Ramos (cell line): Measurements from ENCODE around the gene NFU1.

Experiments
- in situ Hi-C: fragments of 300-500 bp; cut with MboI; formaldehyde crosslinking; loops from one replicate; pipeline ENCODE4 v1.14.3; 2022; ENCODE audit warnings: low sequenced_read_pairs; ENCODE audit not compliant: unreplicated experiment

The NFU1 gene

DNA sequence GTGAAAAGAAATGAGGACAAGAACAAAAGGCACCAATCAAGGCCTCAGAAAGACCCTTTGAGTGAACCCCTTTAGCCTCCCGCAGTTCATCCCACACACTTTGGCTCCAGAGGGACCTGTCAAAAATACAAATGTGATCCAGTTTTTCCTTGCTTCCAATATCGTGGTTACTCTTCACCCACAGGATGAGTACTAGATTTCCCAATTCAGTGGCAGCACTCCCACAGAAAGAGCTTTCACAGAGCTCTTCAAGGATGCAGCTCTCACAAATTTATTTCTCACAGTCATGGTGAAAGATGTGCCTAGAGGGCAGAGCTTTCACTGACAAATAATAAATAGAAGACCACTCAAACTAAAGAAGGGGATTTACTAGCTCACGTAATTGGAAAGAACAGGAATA is 47.2 kb downstream of the NFU1 start:
- in situ Hi-C loops, result no loop called here

DNA sequence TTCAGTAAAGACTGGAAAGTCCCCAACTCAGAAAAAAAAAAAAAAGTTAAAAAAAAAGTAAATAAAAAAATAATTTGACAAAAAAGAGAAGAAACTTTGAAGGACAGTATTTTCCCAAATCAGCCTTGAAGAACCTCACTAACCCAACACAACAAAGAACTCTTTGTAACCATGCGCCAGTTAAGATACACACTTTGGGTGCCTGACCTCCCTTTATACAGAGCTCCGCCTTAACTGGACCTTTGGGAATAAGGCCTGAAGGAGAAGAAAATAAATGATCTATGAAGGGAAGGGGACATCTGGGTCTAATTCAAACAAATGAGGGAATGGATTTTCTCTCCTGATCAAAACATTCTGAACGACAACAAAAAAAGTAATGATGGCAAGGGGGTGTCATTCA is 48.0 kb downstream of the NFU1 start:
- in situ Hi-C loops, result no loop called here

DNA sequence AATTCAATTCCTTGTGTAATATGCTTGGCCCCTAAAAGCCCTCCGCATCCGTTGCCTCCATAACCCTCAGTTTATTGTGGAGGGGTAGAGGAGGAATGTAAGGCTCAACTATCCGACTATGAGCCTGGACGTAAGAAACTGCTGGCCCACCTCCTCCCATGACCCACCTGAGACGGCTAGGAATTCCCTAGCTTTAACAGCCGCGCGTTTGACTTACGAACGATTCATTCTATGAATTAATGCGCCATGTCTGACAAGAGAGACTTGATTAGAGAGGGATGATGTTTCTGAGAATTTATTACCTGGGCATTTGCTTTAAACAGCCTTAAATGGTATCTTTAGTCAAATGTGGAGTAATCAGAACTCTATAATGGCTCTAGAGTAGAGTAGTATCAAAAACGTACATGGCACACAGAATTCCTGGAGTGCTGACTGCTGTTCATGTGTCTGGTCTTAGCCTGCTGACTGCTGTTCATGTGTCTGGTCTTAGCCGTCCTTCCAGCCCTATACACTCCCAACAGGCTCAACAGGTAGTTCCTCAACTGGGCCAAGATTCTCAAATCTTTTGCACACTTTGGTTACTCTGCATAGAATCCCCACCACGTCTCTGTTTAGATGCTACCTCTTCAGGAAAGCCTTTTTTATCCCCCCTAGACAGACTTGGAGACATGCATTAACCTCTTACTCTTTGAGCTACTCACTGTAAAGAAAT is 49.3 kb downstream of the NFU1 start:
- in situ Hi-C loops, result no loop called here

DNA sequence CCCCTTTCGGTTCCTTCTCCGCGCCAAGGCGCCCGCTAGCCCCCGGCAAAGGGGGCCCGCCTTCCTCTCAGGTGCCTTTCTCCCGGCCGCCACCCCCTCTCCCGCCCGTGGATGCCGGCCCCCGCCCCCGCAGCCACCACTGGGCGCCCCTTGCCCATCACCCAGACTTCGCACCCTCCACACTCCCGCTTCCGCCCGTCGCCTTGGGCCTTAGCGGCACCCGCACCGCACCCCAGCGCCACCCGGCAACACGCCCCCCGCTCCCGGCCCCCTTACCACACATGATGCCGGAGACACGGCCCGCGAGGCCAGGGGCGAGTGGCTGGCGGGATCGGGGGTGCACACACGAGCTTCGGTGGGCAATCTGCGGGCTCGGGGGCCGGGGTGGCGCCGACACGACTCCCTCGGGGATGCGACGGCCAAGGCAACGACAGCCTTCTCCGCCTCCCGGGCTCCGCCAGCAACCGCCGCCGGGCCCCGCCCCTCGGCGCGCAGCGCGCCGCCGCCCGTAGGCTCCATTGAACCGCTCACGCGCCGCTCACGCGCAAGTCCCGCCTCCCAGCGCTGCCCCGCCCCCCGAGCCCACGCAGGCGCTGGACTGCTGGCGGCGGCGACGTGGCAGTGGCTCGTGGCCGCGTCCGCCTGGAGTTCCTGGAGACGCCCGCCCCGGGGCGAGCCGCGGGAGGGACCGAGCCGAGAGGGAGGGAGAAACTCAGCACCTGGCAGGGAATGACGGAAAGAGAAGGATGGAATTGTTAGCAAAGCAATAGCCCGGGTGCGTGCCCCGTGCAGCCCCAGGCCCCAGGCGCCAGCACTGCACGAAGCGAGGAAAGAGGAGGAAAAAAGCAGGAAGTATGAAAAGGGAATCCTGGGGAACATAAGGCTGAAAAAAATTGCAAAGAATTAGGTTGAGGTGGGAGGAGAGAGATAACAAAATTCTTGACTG is 50.2 kb downstream of the NFU1 start, which contains the start of gene GFPT1:
GFPT1 (minus strand) TSS at position 439 of the 946 bp plus-strand sequence; CDS start at position 283, 156 bp downstream.
- in situ Hi-C loops, result no loop called here

DNA sequence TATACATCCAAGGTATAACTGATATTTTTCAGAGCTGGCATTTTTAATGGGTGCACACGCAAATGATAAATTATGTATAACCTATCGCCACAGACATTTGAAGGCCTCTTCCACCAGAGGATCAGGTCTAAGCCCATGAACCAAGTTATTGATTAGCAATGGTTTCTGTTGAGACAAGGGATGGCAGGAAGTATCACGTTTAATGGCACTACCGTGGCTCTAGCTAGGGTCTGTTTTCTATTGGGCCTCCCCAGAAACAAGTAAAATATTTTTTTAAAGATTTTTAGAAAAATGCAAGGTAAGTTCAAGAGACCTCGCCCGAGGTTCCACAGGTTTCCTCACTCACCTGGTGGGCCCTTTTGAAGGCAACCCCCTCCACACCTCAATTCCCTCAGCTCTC is 50.9 kb downstream of the NFU1 start:
- in situ Hi-C loops, result no loop called here

DNA sequence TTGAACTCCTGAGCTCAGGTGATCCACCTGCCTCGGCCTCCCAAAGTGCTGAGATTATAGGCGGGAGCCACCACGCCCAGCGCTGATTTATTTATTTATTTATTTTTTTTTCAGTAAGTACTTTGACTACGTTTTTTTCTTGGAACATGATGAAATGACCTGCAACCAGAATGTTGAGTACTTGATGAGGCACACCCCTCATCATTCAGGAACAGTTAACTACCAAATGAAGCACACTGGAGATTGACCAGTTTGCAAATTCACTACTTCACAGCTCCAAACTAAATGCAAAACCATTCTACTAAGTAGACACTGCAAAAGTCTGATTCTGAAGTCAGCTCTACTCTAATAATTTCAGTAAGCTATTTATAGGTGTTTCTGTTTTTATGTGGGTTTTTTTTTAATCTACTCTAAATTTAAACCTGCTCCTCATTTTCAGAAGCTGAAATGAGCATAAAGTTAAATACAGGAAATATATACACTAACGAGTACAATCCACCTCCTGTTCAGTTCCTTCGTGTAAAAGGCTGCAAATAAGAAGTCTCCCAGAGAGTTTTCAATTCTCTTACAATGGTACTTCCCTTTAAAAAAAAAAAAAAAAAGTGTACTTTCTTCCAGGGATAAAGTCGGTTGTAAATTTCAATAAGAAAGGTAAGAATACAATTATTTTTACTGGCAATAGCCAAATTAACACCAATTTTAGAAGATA is 51.6 kb downstream of the NFU1 start:
- in situ Hi-C loops, result no loop called here

DNA sequence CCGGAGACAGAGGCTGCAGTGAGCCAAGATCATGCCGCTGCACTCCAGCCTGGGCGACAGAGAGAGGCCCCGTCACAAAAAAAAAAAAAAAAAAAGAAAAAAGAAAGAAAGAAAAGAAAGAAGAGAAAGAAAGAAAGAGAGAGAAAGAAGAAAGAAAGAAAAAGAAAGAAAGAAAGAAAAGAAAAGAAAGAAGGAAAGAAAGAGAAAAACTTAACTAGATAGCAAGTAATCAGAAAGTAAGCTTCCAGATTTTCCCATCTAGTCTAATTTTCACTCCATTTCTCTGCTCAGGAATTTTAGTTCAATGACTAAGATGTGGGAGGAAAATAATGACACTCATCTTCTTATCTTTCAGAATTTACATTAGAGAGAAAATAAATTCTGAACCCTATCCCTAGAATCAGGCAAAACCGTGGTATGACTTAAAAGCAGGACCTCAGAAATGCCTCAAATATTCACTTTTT is 52.6 kb downstream of the NFU1 start:
- in situ Hi-C loops, result no loop called here

DNA sequence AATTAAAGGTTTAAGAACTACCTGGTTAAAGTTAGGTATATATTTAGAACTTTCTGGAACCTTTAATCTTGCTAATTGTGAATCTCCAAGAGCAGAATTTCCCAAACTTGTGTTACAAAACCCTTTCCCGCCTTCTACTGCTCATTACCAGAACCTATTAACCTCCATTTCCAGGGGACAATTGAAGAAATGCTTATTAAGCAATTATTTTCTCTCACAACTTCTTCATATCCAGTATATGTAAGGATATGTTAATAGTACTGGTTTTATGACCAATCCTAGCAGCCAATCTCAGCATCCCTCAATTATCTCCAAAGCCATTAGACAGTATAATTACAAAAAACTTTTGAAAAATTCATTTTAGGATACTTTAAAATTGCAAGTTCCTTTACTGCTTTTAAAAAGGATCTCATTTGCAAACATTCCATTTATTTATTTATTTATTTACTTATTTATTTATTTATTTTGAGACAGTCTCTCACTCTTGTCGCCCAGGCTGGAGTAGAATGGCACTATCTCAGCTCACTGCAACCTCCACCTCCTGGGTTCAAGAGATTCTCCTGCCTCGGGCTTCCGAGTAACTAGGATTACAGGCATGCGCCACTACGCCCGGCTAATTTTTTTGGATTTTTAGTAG is 53.9 kb downstream of the NFU1 start:
- in situ Hi-C loops, result no loop called here

DNA sequence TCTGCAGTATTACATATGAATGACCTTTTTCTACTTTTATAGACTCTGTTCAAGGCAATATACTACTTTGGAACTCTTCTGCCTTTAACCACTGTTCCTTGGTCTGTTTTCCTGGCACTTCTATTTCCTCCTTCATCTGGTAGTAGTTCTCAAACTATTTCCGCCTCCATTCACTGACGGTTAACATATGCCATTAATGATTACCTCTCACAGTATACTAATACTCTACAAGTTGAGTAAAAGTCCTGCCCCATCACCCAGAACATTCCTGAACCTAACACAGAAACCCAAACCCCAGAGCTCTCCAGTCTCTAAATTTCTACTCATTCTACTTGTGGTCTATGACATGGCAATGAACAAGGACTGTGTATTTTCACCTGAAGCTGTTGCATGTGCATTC is 54.7 kb downstream of the NFU1 start:
- in situ Hi-C loops, result no loop called here

DNA sequence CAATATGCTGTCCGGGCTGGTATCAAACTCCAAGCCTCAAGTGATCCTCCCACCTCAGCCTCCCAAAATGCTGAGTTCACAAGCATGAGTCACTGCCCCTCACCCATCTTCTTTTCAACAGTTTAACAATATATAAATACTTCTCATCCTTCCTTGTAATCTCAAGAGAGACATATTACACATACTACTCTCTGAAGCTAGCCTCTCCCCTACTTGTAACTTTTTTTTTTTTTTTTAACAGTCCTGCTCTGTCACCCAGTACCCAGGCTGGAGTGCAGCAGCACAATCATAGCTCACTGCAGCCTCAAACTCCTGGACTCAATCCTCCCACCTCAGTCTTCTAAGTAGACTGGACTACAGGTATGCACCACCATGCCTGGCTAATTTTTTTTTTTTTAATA is 55.9 kb downstream of the NFU1 start:
- in situ Hi-C loops, result no loop called here

DNA sequence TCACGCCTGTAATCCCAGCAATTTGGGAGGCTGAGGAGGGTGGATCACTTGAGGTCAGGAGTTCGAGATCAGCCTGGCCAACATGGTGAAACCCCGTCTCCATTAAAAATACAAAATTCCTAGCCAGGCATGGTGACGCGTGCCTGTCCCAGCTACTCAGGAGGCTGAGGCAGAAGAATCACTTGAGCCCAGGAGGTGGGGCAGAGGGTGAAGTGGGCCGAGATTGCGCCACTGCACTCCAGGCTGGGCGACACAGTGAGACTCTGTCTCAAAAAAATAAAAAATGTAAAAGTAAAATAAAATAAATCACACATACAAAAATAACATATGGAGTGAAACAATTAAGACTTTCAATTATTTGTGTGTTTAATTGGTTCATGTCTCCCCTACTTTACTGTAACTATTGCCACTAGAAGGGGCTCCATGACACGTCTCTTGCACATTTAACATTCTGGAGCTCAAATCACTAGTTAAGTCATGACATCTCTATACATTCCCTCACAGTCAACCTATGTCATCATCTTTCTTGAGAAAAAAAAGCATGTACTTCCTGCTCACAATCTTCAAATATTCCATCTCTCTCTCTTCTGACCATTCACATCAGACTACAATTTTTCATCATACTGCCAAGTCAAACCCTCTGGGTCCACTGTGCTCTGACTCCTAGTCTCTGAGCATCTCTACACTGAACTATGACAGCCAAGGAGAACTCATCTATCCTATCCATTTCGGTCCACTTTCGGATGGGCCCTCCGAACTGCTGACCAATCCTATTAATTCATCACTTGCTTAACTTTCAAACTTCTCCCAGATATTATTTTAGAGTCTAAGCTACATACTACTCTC is 56.9 kb downstream of the NFU1 start:
- in situ Hi-C loops, result no loop called here

DNA sequence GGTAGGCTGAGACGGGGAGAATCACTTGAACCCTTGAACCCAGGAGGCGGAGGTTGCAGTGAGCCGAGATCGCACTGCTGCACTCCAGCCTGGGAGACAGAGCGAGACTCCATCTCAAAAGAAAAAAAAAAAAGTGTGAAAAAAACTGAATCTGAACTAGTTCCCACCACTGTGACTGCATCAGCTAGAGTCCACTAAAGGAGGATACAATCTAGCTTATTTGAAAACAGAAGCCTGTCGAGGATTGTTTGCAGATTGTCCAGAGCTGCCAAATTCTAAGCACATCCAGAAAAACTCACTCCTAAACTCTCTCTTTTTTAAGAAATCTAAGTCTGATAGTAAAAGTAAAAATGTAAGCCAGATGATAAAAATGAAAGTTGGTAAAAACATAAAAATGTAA is 60.8 kb downstream of the NFU1 start:
- in situ Hi-C loops, result no loop called here

DNA sequence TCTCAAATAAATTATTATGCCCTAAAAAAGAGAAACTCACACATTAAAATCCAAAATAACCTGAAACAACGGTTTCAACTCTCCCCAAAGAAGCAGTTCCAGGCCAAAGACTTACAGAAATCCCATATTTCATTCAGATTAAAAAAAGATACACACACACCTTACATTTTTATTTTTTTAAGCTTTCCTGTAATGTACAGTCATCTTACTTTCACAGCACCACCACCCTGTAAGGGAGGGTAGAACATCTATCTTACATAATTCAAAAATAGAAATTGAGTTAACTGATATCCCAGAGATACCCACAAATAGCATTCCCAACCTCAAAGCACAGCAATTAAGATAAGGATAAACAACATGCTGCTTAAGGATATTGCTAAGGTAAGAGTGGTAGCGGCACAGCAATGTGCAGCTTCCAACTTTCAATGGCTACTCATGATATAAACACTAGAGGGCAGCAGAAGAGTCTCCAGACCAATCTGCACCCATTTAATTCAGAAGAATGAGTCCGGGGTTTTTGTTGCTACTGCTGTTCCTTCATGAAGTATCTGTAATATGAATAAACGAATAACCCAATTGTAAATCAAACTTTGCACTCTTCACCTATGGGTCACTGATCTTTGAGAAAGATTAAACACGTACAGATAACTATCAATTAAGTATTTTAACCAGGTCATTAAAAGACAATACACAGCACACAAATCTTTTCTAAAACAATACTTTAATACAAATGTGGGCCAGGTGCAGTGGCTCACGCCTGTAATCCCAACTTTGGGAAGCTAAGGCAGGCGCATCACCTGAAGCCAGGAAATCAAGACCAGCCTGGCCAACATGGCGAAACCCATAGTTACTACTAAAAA is 61.5 kb downstream of the NFU1 start:
- in situ Hi-C loops, result no loop called here

DNA sequence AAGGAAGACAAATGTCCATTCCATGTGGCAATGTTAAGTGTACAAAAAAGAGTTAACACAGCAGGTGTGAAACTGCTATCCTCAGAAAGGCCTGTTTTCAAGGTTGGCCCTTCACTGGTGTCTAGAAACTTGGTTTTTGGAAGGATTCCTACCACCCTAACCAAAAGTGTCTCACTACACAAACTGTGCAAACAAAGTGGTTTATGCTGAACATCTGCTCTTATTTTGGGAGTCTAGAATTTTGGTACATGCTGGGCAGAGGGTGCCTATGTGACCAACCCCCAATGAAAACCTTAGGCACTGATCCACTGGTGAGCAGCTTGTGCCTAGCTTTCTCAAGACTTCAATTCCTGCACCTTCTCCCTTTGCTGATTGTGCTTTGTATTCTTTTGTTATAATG is 64.5 kb downstream of the NFU1 start:
- in situ Hi-C loops, result no loop called here

DNA sequence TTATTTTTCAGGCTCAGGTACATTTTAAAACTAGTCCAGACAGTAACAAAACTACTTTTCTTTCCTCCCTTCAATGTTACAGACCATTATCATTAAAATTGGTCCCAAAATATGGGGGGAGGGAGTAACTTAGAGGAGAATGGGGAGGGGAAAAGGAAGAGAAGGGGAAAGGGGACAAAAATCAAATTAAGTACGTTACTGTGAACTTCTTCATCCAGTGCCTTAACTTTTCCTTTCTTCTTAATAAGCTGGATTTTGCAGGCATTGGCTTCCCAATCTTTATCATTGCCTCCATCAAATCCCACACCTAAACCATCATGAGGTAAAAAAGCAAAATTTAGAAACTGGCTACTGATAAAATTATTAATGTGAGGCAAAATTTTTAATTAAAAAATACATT is 67.4 kb downstream of the NFU1 start:
- in situ Hi-C loops, result no loop called here

DNA sequence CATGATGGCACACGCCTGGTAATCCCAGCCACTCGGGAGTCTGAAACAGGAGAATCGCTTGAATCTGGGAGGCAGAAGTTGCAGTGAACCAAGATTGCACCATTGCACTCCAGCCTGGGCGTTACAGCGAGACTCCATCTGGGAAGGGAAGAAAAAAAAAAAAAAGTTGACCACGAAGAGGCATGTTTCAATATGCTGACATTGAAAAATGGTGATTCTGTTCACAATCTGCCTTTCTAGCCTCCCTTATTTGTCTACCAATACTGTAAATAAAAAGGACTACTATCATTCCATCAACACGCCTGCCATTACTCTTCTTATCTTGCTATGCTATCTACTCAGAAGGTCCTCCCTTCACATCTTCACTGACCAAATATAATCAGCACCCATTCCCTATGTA is 68.6 kb downstream of the NFU1 start:
- in situ Hi-C loops, result no loop called here

DNA sequence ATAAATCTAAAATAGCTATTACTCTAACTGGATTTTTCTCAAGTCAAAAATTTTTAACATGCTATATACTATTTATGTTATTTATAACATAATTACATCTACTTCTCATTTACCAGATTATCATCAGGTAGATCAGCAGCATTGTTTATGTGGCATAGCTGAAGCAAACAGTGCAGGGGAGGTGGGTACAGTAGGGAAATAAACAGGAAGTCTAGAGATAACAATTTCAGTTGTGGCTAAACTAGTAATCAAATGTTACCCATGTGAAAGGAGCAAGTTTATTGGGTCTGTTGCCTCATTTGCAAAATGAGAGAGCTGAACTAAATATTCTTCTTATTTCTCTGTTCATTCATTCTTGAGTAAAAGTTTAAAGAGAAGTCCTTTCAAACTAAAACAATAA is 77.9 kb downstream of the NFU1 start:
- in situ Hi-C loops, result no loop called here

DNA sequence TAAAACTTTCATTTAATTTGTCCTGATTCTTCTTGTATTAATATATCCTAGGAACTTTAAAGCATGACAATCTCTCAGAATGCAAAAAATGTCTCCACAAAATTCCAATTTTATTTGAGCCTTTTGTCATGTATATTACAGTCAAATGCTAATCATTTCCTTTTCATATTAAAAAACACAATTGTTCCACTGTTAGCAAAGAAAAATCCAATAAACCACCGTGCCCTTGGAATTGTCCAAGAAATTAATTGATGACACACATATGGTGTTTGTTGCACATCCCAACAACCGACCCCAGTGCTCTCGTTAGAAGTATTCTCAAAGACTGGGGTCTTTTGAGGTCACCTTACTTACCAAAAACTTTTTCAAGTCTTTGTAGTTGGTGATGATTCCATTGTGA is 78.3 kb downstream of the NFU1 start:
- in situ Hi-C loops, result no loop called here

DNA sequence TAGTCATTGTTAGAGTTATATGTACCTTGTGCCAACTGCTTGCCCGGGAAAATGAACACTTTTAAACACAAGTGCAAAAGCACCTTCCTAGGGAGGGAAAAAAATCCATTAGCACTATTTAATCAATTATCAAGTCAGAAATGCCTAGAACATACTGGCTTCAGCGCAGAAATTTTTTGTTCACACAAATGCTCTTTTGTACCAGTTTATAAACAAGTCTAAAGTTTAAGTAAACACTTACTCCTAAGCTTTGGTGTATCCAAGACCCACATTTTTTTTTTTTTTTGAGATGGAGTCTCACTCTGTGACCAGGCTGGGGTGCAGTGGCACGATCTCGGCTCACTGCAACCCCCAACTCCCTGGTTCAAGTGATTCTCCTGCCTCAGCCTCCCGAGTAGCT is 80.8 kb downstream of the NFU1 start:
- in situ Hi-C loops, result no loop called here
